HEK293 (cell line): ENCODE data around the gene ATP7B.

ENCODE experiments used
- CTCF ChIA-PET: fragments of 350-600 bp; formaldehyde crosslinking; extraction: SDS; loops from one replicate; lab custom pipeline; 2021; ENCODE audit warnings: antibody characterized with exemption; lab: Yijun Ruan, JAX
- POLR2A ChIA-PET: fragments of 300-600 bp; formaldehyde crosslinking; extraction: SDS; loops from one replicate; lab custom pipeline; 2020; ENCODE audit warnings: antibody characterized with exemption, inconsistent platforms; lab: Yijun Ruan, JAX
- H3K27ac ChIP-seq: fragments of 200-500 bp; sonication (Bioruptor generic); 2 replicates; pipeline ENCODE4 v1.5.1; 2014; ENCODE audit warnings: low read depth, low read length, control low read depth, inconsistent platforms; ENCODE audit errors: extremely low read depth
- H3K36me3 ChIP-seq, 2 experiments: fragments of 200-500 bp in 1 of 2; sonication (Bioruptor generic) in 1 of 2; 1 replicate in 1 of 2; 2 replicates in 1 of 2; pipeline ENCODE4 v1.5.1; 2014 to 2017; ENCODE audit warnings: inconsistent platforms in 2 of 2, low read length in 2 of 2; ENCODE audit not compliant: control insufficient read depth in 2 of 2, insufficient read depth in 1 of 2
- H3K4me1 ChIP-seq: fragments of 200-500 bp; sonication (Bioruptor generic); 2 replicates; pipeline ENCODE4 v1.5.1; 2014; ENCODE audit warnings: mild to moderate bottlenecking, low read length, inconsistent platforms; ENCODE audit not compliant: control insufficient read depth, insufficient read depth
- H3K4me3 ChIP-seq: 2 replicates; pipeline ENCODE4 v1.5.1; 2011; ENCODE audit warnings: low read depth, mild to moderate bottlenecking, control low read depth, low read length, moderate library complexity
- H3K9me3 ChIP-seq: fragments of 200-500 bp; sonication (Bioruptor generic); 2 replicates; pipeline ENCODE4 v1.5.1; 2014; ENCODE audit warnings: low read depth, low read length, inconsistent platforms; ENCODE audit not compliant: control insufficient read depth, insufficient read depth
- SCRT1 ChIP-seq: fragments of 450-650 bp; formaldehyde crosslinking; IDR thresholded peaks from 2 replicates; pipeline ENCODE4 v1.5.1; 2016; ENCODE audit warnings: missing biosample characterization, missing genetic modification characterization, borderline replicate concordance
- SCRT2 ChIP-seq: fragments of 450-650 bp; formaldehyde crosslinking; IDR thresholded peaks from 2 replicates; pipeline ENCODE4 v1.5.1; 2016; ENCODE audit warnings: missing biosample characterization, missing genetic modification characterization
- SP7 ChIP-seq: fragments of 450-650 bp; formaldehyde crosslinking; IDR thresholded peaks from 2 replicates; pipeline ENCODE4 v1.5.1; 2016; ENCODE audit warnings: missing biosample characterization, missing genetic modification characterization
- WT1 ChIP-seq: fragments of 450-650 bp; formaldehyde crosslinking; IDR thresholded peaks from 2 replicates; pipeline ENCODE4 v1.5.1; 2016; ENCODE audit warnings: missing biosample characterization, missing genetic modification characterization
- ZBTB20 ChIP-seq: fragments of 450-650 bp; formaldehyde crosslinking; IDR thresholded peaks from 2 replicates; pipeline ENCODE4 v1.5.1; 2016; ENCODE audit warnings: missing biosample characterization, missing genetic modification characterization
- ZBTB26 ChIP-seq: fragments of 450-650 bp; formaldehyde crosslinking; optimal IDR thresholded peaks from 2 replicates; pipeline ENCODE3; 2016; ENCODE audit warnings: missing biosample characterization, mild to moderate bottlenecking, missing genetic modification characterization
- ZBTB8A ChIP-seq: fragments of 450-650 bp; formaldehyde crosslinking; IDR thresholded peaks from 2 replicates; pipeline ENCODE4 v1.5.1; 2016; ENCODE audit warnings: missing biosample characterization, missing genetic modification characterization
- ZIC2 ChIP-seq: fragments of 450-650 bp; formaldehyde crosslinking; IDR thresholded peaks from 2 replicates; pipeline ENCODE4 v1.5.1; 2016; ENCODE audit warnings: missing biosample characterization, missing genetic modification characterization
- ZNF112 ChIP-seq: fragments of 450-650 bp; formaldehyde crosslinking; IDR thresholded peaks from 2 replicates; pipeline ENCODE4 v1.5.0; 2017; ENCODE audit warnings: missing biosample characterization, missing genetic modification characterization
- ZNF140 ChIP-seq: fragments of 450-650 bp; formaldehyde crosslinking; IDR thresholded peaks from 2 replicates; pipeline ENCODE4 v1.5.1; 2016; ENCODE audit warnings: missing biosample characterization, missing genetic modification characterization
- ZNF155 ChIP-seq: fragments of 450-650 bp; formaldehyde crosslinking; IDR thresholded peaks from 2 replicates; pipeline ENCODE4 v1.5.1; 2016; ENCODE audit warnings: missing biosample characterization, missing genetic modification characterization
- ZNF169 ChIP-seq: fragments of 450-650 bp; formaldehyde crosslinking; IDR thresholded peaks from 2 replicates; pipeline ENCODE4 v1.5.1; 2016; ENCODE audit warnings: missing biosample characterization, missing genetic modification characterization
- ZNF174 ChIP-seq: fragments of 450-650 bp; formaldehyde crosslinking; IDR thresholded peaks from 2 replicates; pipeline ENCODE4 v1.5.0; 2017; ENCODE audit warnings: missing biosample characterization, mild to moderate bottlenecking, missing genetic modification characterization
- ZNF211 ChIP-seq: fragments of 450-650 bp; formaldehyde crosslinking; IDR thresholded peaks from 2 replicates; pipeline ENCODE4 v1.5.1; 2016; ENCODE audit warnings: low read depth, missing biosample characterization, missing genetic modification characterization
- ZNF221 ChIP-seq: fragments of 450-650 bp; formaldehyde crosslinking; IDR thresholded peaks from 2 replicates; pipeline ENCODE4 v1.5.1; 2017; ENCODE audit warnings: missing biosample characterization, missing genetic modification characterization, borderline replicate concordance
- ZNF223 ChIP-seq: fragments of 450-650 bp; formaldehyde crosslinking; IDR thresholded peaks from 2 replicates; pipeline ENCODE4 v1.5.1; 2016; ENCODE audit warnings: missing biosample characterization, missing genetic modification characterization
- ZNF239 ChIP-seq: fragments of 450-650 bp; formaldehyde crosslinking; IDR thresholded peaks from 2 replicates; pipeline ENCODE4 v1.5.1; 2016; ENCODE audit warnings: missing biosample characterization, missing genetic modification characterization
- ZNF24 ChIP-seq: fragments of 450-650 bp; formaldehyde crosslinking; IDR thresholded peaks from 2 replicates; pipeline ENCODE4 v1.5.1; 2016; ENCODE audit warnings: missing biosample characterization, missing genetic modification characterization
- ZNF341 ChIP-seq: fragments of 450-650 bp; formaldehyde crosslinking; IDR thresholded peaks from 2 replicates; pipeline ENCODE4; 2016; ENCODE audit warnings: low read depth, missing biosample characterization, missing genetic modification characterization
- ZNF391 ChIP-seq: fragments of 450-650 bp; formaldehyde crosslinking; IDR thresholded peaks from 2 replicates; pipeline ENCODE4 v1.5.1; 2016; ENCODE audit warnings: low read depth, missing biosample characterization, missing genetic modification characterization, borderline replicate concordance
- ZNF549 ChIP-seq: fragments of 450-650 bp; IDR thresholded peaks from 2 replicates; pipeline ENCODE4 v1.5.1; 2018; ENCODE audit warnings: missing biosample characterization, missing genetic modification characterization, mild to moderate bottlenecking, inconsistent platforms, moderate library complexity
- ZNF585B ChIP-seq: fragments of 450-650 bp; formaldehyde crosslinking; IDR thresholded peaks from 2 replicates; pipeline ENCODE4 v1.5.1; 2016; ENCODE audit warnings: missing biosample characterization, missing genetic modification characterization
- ZNF701 ChIP-seq: fragments of 450-650 bp; formaldehyde crosslinking; IDR thresholded peaks from 2 replicates; pipeline ENCODE4 v1.5.1; 2016; ENCODE audit warnings: missing biosample characterization, missing genetic modification characterization
- ZNF704 ChIP-seq: fragments of 450-650 bp; formaldehyde crosslinking; IDR thresholded peaks from 2 replicates; pipeline ENCODE4 v1.5.1; 2016; ENCODE audit warnings: missing biosample characterization, missing genetic modification characterization
- ZNF76 ChIP-seq: fragments of 450-650 bp; formaldehyde crosslinking; IDR thresholded peaks from 2 replicates; pipeline ENCODE4; 2016; ENCODE audit warnings: low read depth, missing biosample characterization, missing genetic modification characterization, borderline replicate concordance
- ZSCAN5A ChIP-seq: fragments of 450-650 bp; formaldehyde crosslinking; IDR thresholded peaks from 2 replicates; pipeline ENCODE4 v1.5.1; 2016; ENCODE audit warnings: missing biosample characterization, missing genetic modification characterization

Gene ATP7B

GRCh38 chr13:52053460-52053859 is 42.2 kb upstream of the ATP7B start:
- H3K4me3 ChIP-seq: no peak overlapping the region
- H3K36me3 ChIP-seq: no peaks in the 10 kb centered on the region
- no peaks in the 10 kb centered on the region for H3K9me3 ChIP-seq
- ChIA-PET POLR2A (no interaction called here), CTCF (no interaction called here)
- TF ChIP-seq ZNF341 (tag by site-specific recombination) (no peak), ZBTB20 (tag by site-specific recombination) (no peak), ZNF701 (tag by site-specific recombination) (no peak), ZBTB8A (tag by site-specific recombination) (no peak), ZNF24 (no peak), ZNF169 (tag by site-specific recombination) (no peak), ZSCAN5A (tag by site-specific recombination) (no peak), ZNF391 (no peak), ZNF174 (tag by site-specific recombination) (no peak), ZNF112 (tag by site-specific recombination) (no peak), ZNF155 (no peak), ZNF76 (tag by site-specific recombination) (no peak)
- no peaks in the 10 kb centered on the region for H3K4me1 ChIP-seq
- no peak overlapping the region for H3K27ac ChIP-seq

GRCh38 chr13:52051400-52051799 is 40.1 kb upstream of the ATP7B start:
- no peaks in the 10 kb centered on the region for H3K36me3 ChIP-seq
- ChIA-PET POLR2A (no interaction called here), CTCF (no interaction called here)
- no peaks in the 10 kb centered on the region for H3K4me1 ChIP-seq
- H3K4me3 ChIP-seq: no peak overlapping the region
- no peaks in the 10 kb centered on the region for H3K9me3 ChIP-seq
- no peak for TF ChIP-seq ZNF585B
- no peak for TF ChIP-seq ZNF549 (tag by site-specific recombination)
- no peak for TF ChIP-seq ZNF140 (tag by site-specific recombination)
- TF ChIP-seq SCRT2 (tag by site-specific recombination): no peak
- no peak for TF ChIP-seq SCRT1 (tag by site-specific recombination)
- TF ChIP-seq ZNF211: no peak
- TF ChIP-seq SP7 (tag by site-specific recombination): no peak
- no peak for TF ChIP-seq ZNF704 (tag by site-specific recombination)
- TF ChIP-seq ZNF223 (tag by site-specific recombination): no peak
- TF ChIP-seq ZBTB26 (tag by site-specific recombination): no peak
- TF ChIP-seq WT1 (tag by site-specific recombination): no peak
- TF ChIP-seq ZNF239: no peak
- no peak for TF ChIP-seq ZNF221
- no peak for TF ChIP-seq ZIC2
- no peak for TF ChIP-seq ZBTB20 (tag by site-specific recombination)
- TF ChIP-seq, all 188 proteins: peak for 0
- H3K27ac ChIP-seq: no peak overlapping the region
